ENCODE data around the gene KRT14. TPM values are rescaled to one million over a fixed set of nuclear protein-coding genes. Genes with fewer than 3 reads are reported as not detected.

KRT14 gene
- total RNA-seq, 2 experiments from 2014 or later, result not detected

- CTCF ChIA-PET, result interaction anchor here (4.1 kb wide), 1 partner anchor 12 kb away, joined by 26 read pairs; no protein-coding TSS in a partner anchor
- POLR2A ChIA-PET, result no interaction called here
- intact Hi-C loops (cut with micrococcal nuclease), result no loop called here
- DNase-seq, result no peak
- Mint-ChIP-seq H3K36me3 (no peaks in the 10 kb centered on the region), H3K27me3 (peaks cover 4% of the 10 kb centered on the region), H3K9me3 (no peaks in the 10 kb centered on the region), H3K27ac (no peak overlapping the region), H3K4me1 (ENCODE audit: low read depth) (no peaks in the 10 kb centered on the region), H3K4me3 (no peak overlapping the region)
These were observed 49.7 kb downstream of the KRT14 start for GRCh38 chr17:41536741-41537613.

DNA sequence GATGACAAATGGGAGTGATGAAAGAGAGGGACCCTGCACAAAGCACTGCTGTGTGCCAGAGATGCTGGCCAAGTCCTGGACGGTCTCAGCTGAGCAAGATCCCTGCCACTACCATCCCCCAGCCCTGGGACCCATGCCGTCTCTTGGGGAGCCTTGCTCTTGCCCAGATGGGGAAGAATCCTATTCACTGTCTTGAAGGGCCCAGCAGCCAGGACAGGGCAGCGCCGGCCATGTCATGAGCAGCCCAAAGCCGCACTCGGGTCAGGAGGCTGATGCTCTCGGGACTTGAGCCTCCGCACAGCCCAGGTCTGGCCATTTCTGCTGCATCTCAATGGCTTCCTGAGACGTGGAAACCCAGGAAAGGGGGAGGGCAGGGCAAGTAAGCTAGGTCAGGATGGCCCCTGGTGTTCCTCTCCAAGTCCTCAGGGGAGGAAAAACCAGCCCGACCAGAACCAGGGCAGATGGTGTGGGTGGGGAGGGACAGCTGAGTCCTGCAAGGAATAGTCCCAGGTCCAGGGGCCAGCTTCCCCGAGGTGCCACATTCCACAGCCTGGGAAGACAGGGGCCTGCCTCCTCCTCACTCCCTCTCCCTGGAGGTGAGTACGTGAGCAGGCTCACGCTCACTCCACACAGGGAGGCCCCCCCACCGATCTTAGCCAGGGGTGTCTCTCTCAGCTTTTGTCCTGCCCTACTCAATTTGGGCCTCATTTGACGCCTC, 50.8 kb downstream of the KRT14 start:
- H3K9me3 Mint-ChIP-seq, result no peaks in the 10 kb centered on the region
- CTCF ChIA-PET, result interaction anchor here (4.1 kb wide), 1 partner anchor 13 kb away, joined by 26 read pairs; no protein-coding TSS in a partner anchor

DNA sequence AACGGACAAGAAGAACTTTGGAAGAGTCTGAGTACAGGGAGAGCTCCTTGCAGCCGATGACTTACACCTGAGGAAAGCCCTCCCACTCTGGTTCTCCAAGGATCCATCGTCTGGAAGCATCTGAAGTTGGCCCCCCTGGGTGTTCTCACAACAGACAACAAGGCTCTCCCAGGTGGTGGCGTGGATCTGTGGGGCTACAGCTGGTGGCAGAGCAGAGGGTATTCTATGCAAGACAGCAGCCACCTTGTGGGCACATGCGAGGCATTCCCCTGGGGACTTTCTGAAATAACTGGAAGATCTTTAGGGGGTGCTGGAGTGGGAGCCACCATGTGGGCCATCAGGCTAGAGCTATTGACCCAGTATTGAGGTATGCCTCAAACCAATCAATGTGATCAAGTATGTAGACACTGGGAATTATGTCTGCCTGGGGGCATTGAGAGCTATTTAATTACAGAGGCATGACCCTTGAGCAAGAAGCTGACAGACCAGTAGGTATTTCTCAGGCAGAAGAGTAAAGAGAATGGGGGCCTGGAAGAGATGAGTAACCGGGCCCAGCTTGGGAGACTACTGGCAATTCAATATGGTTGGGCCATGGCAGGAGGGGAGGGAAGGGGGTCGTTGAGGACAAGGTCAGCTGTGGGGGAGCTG, 51.7 kb downstream of the KRT14 start:
- H3K27me3 Mint-ChIP-seq, result peaks cover 10% of the 10 kb centered on the region

More for the DNA sequence above, 50.8 kb downstream of the KRT14 start:
- POLR2A ChIA-PET, result no interaction called here
- Mint-ChIP-seq H3K4me3 (no peak overlapping the region), H3K27ac (no peak overlapping the region), H3K27me3 (peaks cover 7% of the 10 kb centered on the region), H3K4me1 (ENCODE audit: low read depth) (no peaks in the 10 kb centered on the region), H3K36me3 (no peaks in the 10 kb centered on the region)
- no peak for DNase-seq
- intact Hi-C loops (cut with micrococcal nuclease), result no loop called here

DNA sequence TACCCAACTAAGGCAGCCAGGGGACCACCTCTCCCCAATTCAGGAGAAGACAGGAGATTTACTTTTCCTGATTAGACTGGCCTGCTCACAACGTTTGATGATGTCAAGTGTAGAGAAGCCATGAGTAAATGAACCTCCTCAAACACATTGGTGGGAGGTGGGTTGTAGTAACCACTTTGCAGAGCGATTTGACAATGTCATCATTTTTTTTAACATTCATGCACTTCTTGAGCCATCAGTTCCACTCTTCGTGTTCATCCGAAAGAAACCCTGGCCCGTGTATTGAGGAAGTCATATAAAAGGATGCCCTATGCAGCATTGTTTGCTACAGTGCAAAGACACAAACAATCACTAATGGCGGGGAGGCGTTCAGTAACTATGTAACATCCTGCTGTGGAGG, 53.1 kb downstream of the KRT14 start:
- no peak overlapping the region for H3K27ac Mint-ChIP-seq
- peaks cover 23% of the 10 kb centered on the region for H3K27me3 Mint-ChIP-seq
- POLR2A ChIA-PET, result no interaction called here
- no peaks in the 10 kb centered on the region for H3K9me3 Mint-ChIP-seq
- H3K4me1 Mint-ChIP-seq (ENCODE audit: low read depth), result no peaks in the 10 kb centered on the region
- intact Hi-C loops (cut with micrococcal nuclease), result no loop called here
- CTCF ChIA-PET, result interaction anchor here (2.0 kb wide), 1 partner anchor 16 kb away, joined by 14 read pairs; no protein-coding TSS in a partner anchor
- DNase-seq, result no peak
- H3K4me3 Mint-ChIP-seq, result no peak overlapping the region
- no peaks in the 10 kb centered on the region for H3K36me3 Mint-ChIP-seq

More for the DNA sequence above, 51.7 kb downstream of the KRT14 start:
- no peak for DNase-seq
- H3K9me3 Mint-ChIP-seq, result no peaks in the 10 kb centered on the region
- H3K27ac Mint-ChIP-seq, result no peak overlapping the region
- no peaks in the 10 kb centered on the region for H3K36me3 Mint-ChIP-seq
- ChIA-PET POLR2A (no interaction called here), CTCF (interaction anchor here (4.1 kb wide), 1 partner anchor 14 kb away, joined by 26 read pairs; no protein-coding TSS in a partner anchor)
- no peak overlapping the region for H3K4me3 Mint-ChIP-seq
- no peaks in the 10 kb centered on the region for H3K4me1 Mint-ChIP-seq (ENCODE audit: low read depth)
- intact Hi-C loops (cut with micrococcal nuclease), result no loop called here

GRCh38 chr17:41532947-41533570, 53.6 kb downstream of the KRT14 start:
- DNase-seq, result no peak
- ChIA-PET POLR2A (no interaction called here), CTCF (interaction anchor here (2.0 kb wide), 1 partner anchor 16 kb away, joined by 14 read pairs; no protein-coding TSS in a partner anchor)
- no peaks in the 10 kb centered on the region for H3K36me3 Mint-ChIP-seq
- peaks cover 28% of the 10 kb centered on the region for H3K27me3 Mint-ChIP-seq
- H3K9me3 Mint-ChIP-seq, result no peaks in the 10 kb centered on the region
- intact Hi-C loops (cut with micrococcal nuclease), result no loop called here
- no peak overlapping the region for H3K4me3 Mint-ChIP-seq
- H3K27ac Mint-ChIP-seq, result no peak overlapping the region
- H3K4me1 Mint-ChIP-seq (ENCODE audit: low read depth), result no peaks in the 10 kb centered on the region

Other genes with a start within 250 kb of the KRT14 start
- gene KRT33A, start 236.1 kb downstream of the KRT14 start, total RNA-seq, result not detected
- not detected for gene KRT33B, start 217.1 kb downstream of the KRT14 start, total RNA-seq
- gene KRT34, start 204.6 kb downstream of the KRT14 start, total RNA-seq, result not detected
- not detected for gene KRT31, start 189.3 kb downstream of the KRT14 start, total RNA-seq
- gene KRT37, start 162.3 kb downstream of the KRT14 start, total RNA-seq, result not detected
- not detected for gene KRT38, start 145.9 kb downstream of the KRT14 start, total RNA-seq
- not detected for gene KRT32, start 119.5 kb downstream of the KRT14 start, total RNA-seq
- not detected for gene KRT35, start 105.7 kb downstream of the KRT14 start, total RNA-seq
- gene KRT36, start 97.0 kb downstream of the KRT14 start, total RNA-seq, result not detected
- not detected for gene KRT13, start 81.3 kb downstream of the KRT14 start, total RNA-seq
- gene KRT15, start 68.0 kb downstream of the KRT14 start, total RNA-seq, result not detected
- gene KRT19, start 58.6 kb downstream of the KRT14 start, total RNA-seq, result not detected
- not detected for gene KRT9, start 14.8 kb downstream of the KRT14 start, total RNA-seq
- gene KRT16, start 25.9 kb upstream of the KRT14 start, total RNA-seq, result not detected
- gene KRT17, start 37.7 kb upstream of the KRT14 start, total RNA-seq, result not detected
- 1,000 to 10,000 TPM; 1,052 to 1,072 TPM for gene EIF1, start 102.0 kb upstream of the KRT14 start, total RNA-seq
- gene GAST, start 125.4 kb upstream of the KRT14 start, total RNA-seq, result not detected
- gene HAP1, start 147.7 kb upstream of the KRT14 start, total RNA-seq, result not detected
- under 1 TPM; 0.12 to 0.29 TPM for gene JUP, start 199.8 kb upstream of the KRT14 start, total RNA-seq
- 1 to 10 TPM; 2.5 to 2.9 TPM for gene P3H4, start 225.1 kb upstream of the KRT14 start, total RNA-seq
- 1 to 10 TPM in 1 of 2 experiments, under 1 TPM in 1; 0.76 to 1.4 TPM for gene FKBP10, start 226.1 kb upstream of the KRT14 start, total RNA-seq
- gene NT5C3B, start 249.3 kb upstream of the KRT14 start, total RNA-seq, result 10 to 100 TPM; 29.0 to 29.5 TPM

Measured in activated CD4-positive, alpha-beta memory T cell treated with anti-CD3 and anti-CD28 coated beads for 36 hours (primary cell).